ENCODE results near the gene NELL2. TPM values are rescaled to one million over a fixed set of nuclear protein-coding genes. Genes with fewer than 3 reads are reported as not detected.

NELL2 gene
- total RNA-seq, 1 donor from 2014 or later = 1.0 TPM

DNA sequence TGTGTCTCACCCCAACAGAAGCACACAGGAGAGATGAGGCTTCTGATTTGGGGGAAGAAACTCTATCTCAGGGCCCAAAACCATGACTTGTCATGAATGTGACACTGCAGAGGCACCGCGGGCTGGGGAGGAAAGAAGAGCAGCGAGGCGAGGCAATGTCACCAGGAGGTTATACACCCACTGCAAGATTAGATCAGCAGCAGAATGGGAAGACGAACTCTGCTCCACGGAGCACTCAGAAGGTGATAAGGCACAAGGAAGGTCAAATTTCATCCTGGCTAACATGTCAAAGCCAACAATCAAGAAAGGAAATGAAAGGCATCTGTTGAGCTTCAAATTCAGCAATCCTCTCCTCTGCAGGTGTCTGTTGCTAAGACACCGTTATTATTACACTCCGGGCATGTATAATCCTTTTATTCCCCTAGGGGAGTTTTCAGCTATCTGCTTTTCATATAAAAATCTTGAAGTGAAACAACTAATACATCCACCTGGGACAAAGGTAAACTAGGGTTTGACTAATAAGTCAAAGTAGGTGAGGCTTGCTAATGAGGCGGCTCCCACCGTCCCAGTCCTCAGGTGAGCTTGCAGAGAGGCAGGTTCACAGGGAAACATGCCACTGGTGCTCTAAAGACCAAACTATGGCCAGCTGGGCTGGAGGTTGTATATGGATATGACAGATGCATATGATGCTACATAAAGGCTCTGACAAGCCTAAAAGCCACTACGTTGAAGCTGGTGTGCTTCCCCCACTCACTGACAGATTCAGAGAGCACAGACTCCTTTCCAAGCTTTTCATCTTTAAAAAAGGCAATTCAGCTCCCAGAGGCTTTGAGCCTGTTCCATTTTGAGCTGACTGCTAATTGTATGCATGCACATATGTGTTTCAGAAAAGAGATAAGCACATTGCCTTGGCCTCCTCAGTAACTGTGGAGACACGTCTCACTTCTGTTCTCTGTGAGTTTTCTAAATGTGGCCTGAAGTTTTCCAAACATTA lies 221.2 kb downstream of the NELL2 start:
- Mint-ChIP-seq H3K4me3 (ENCODE audit: unreplicated experiment) (no peak overlapping the region), H3K27me3 (ENCODE audit: low read depth, unreplicated experiment) (no peaks in the 10 kb centered on the region), H3K27ac (ENCODE audit: unreplicated experiment) (no peak overlapping the region), H3K4me1 (ENCODE audit: low read depth, unreplicated experiment) (peaks cover 10% of the 10 kb centered on the region), H3K36me3 (ENCODE audit: low read depth, unreplicated experiment) (no peaks in the 10 kb centered on the region), H3K9me3 (ENCODE audit: unreplicated experiment) (peaks cover 4% of the 10 kb centered on the region)
- FAIRE-seq (no peak), DNase-seq (ENCODE audit: low read depth) (no peak)
- Histone ChIP-seq H3K9ac (ENCODE audit: low read length) (no peak overlapping the region), H3K36me3 (ENCODE audit: insufficient read depth, low read length) (no peaks in the 10 kb centered on the region), H3K4me3 (ENCODE audit: insufficient read depth, low read depth, low read length) (no peak overlapping the region), H3K9me3 (ENCODE audit: insufficient read depth, low read depth, low read length) (no peaks in the 10 kb centered on the region), H4K20me1 (ENCODE audit: insufficient read depth, low read length) (no peaks in the 10 kb centered on the region), H3K4me2 (ENCODE audit: low read length) (no peak overlapping the region), H2AFZ (ENCODE audit: low read depth, low read length) (no peak overlapping the region), H3K27ac (ENCODE audit: low read depth, low read length) (no peak overlapping the region), H3K4me1 (ENCODE audit: insufficient read depth, low read length) (no peaks in the 10 kb centered on the region), H3K79me2 (ENCODE audit: insufficient read depth, low read length) (no peaks in the 10 kb centered on the region), H3K27me3 (ENCODE audit: insufficient read depth, low read length) (no peaks in the 10 kb centered on the region)
- no peak for TF ChIP-seq EZH2 (IDR thresholded peaks at IDR 0.05; ENCODE audit: insufficient read depth, low read length)
- no peak for TF ChIP-seq CTCF (IDR thresholded peaks at IDR 0.05; ENCODE audit: insufficient read depth, low read depth, low read length)

- no peak overlapping the region for H3K4me3 Mint-ChIP-seq (ENCODE audit: unreplicated experiment)
- no peak overlapping the region for H3K27ac ChIP-seq (ENCODE audit: low read depth, low read length)
- TF ChIP-seq EZH2 (IDR thresholded peaks at IDR 0.05; ENCODE audit: insufficient read depth, low read length) (no peak), CTCF (IDR thresholded peaks at IDR 0.05; ENCODE audit: insufficient read depth, low read depth, low read length) (no peak)
Measured at GRCh38 chr12:44653861-44654527, 222.1 kb downstream of the NELL2 start.

More at GRCh38 chr12:44653861-44654527, 222.1 kb downstream of the NELL2 start:
- Mint-ChIP-seq H3K9me3 (ENCODE audit: unreplicated experiment) (peaks cover 5% of the 10 kb centered on the region), H3K4me1 (ENCODE audit: low read depth, unreplicated experiment) (peaks cover 10% of the 10 kb centered on the region), H3K36me3 (ENCODE audit: low read depth, unreplicated experiment) (no peaks in the 10 kb centered on the region), H3K27me3 (ENCODE audit: low read depth, unreplicated experiment) (peaks cover 3% of the 10 kb centered on the region), H3K27ac (ENCODE audit: unreplicated experiment) (no peak overlapping the region)
- H3K9me3 ChIP-seq (ENCODE audit: insufficient read depth, low read depth, low read length) = no peaks in the 10 kb centered on the region
- H3K79me2 ChIP-seq (ENCODE audit: insufficient read depth, low read length) = no peaks in the 10 kb centered on the region
- H3K36me3 ChIP-seq (ENCODE audit: insufficient read depth, low read length) = no peaks in the 10 kb centered on the region
- H2AFZ ChIP-seq (ENCODE audit: low read depth, low read length) = no peak overlapping the region
- H3K4me2 ChIP-seq (ENCODE audit: low read length) = no peak overlapping the region
- DNase-seq (ENCODE audit: low read depth) (no peak), FAIRE-seq (no peak)
- H4K20me1 ChIP-seq (ENCODE audit: insufficient read depth, low read length) = no peaks in the 10 kb centered on the region
- H3K4me1 ChIP-seq (ENCODE audit: insufficient read depth, low read length) = no peaks in the 10 kb centered on the region
- H3K4me3 ChIP-seq (ENCODE audit: insufficient read depth, low read depth, low read length) = no peak overlapping the region
- H3K27me3 ChIP-seq (ENCODE audit: insufficient read depth, low read length) = no peaks in the 10 kb centered on the region
- H3K9ac ChIP-seq (ENCODE audit: low read length) = no peak overlapping the region

All from astrocyte (in vitro differentiated cells and primary cell).